Activated naive CD8-positive, alpha-beta T cell treated with anti-CD3 and anti-CD28 coated beads, Interleukin-2, amount 10 ng/mL, durations not matched to agents 7 days and 5 days (primary cell): ENCODE results near the gene HS3ST4. TPM values are rescaled to one million over a fixed set of nuclear protein-coding genes. Genes with fewer than 3 reads are reported as not detected.

Experiments used
- ATAC-seq: fragments of 150-1000 bp; cut with Tn5 transposase; one replicate; pipeline ENCODE4 v1.10.0; 2021; ENCODE audit warnings: low read depth, moderate library complexity
- POLR2A ChIA-PET: fragments of 350-600 bp; sonication (Branson Sonifier 250); formaldehyde crosslinking; loops from one replicate; lab custom pipeline; 2021; ENCODE audit warnings: antibody characterized with exemption; lab: Charles Lee
- DNase-seq: peaks from one replicate; pipeline ENCODE4 v3.0.0; 2021
- H3K27ac Mint-ChIP-seq: one replicate; pipeline ENCODE4 v1.8.0; 2022; ENCODE audit warnings: mild to moderate bottlenecking, mixed read lengths
- H3K27me3 Mint-ChIP-seq: one replicate; pipeline ENCODE4 v1.8.0; 2022; ENCODE audit warnings: mild to moderate bottlenecking, moderate library complexity, mixed read lengths
- H3K36me3 Mint-ChIP-seq: one replicate; pipeline ENCODE4 v1.8.0; 2021; ENCODE audit warnings: mild to moderate bottlenecking, mixed read lengths
- H3K4me1 Mint-ChIP-seq: one replicate; pipeline ENCODE4 v1.8.0; 2021; ENCODE audit warnings: mixed read lengths
- H3K4me3 Mint-ChIP-seq: one replicate; pipeline ENCODE4 v1.8.0; 2022; ENCODE audit warnings: mild to moderate bottlenecking, moderate library complexity, mixed read lengths
- H3K9me3 Mint-ChIP-seq: one replicate; pipeline ENCODE4 v1.8.0; 2021; ENCODE audit warnings: mixed read lengths
- microRNA-seq: library from miRNA; unstranded; fragments of <30 nt; microRNA quantifications from one replicate; pipeline ENCODE4 v1.2.0, GENCODE V29; 2022
- total RNA-seq, 2 experiments: library from RNA; stranded (reverse); gene quantifications; one replicate each; pipeline ENCODE4 v1.2.3, GENCODE V29; 2021

The HS3ST4 gene
- total RNA-seq, 2 experiments from 2014 or later, result not detected

GRCh38 chr16:26158142-26158759, 466.5 kb downstream of the HS3ST4 start:
- Mint-ChIP-seq H3K27ac (no peak overlapping the region), H3K36me3 (no peaks in the 10 kb centered on the region), H3K27me3 (no peaks in the 10 kb centered on the region), H3K9me3 (no peaks in the 10 kb centered on the region), H3K4me1 (no peaks in the 10 kb centered on the region), H3K4me3 (no peak overlapping the region)
- no peak for DNase-seq
- no peak for ATAC-seq
- POLR2A ChIA-PET, result no interaction called here

DNA sequence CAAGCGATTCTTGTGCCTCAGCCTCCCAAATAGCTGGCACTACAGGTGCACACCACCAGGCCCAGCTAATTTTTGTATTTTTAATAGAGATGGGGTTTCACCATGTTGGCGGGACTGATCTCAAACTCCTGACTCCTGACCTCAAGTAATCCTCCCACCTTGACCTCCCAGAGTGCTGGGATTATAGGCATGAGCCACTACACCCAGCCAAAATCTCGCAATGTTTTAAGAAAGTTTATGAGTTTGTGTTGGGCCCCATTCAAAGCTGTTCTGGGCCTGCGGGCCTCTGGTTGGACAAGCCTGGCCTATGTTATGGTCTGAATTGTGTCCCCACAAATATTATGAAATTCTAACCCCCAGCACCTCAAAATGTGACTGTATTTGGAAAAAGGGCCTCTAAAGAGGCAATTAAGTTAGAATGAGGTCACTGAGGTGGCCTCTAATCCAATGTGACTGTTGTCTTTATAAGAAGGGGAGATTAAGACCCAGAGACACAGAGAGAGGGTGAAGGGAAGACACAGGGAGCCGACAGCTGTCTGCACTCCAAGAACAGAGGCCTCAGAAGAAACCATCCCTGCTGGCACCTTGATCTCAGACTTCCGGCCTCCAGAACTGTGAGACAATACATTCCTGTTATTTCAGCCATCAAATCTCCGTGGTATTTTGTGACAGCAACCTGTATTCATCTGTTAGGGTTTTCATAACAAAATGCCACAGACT, 469.9 kb downstream of the HS3ST4 start:
- DNase-seq, result no peak
- Mint-ChIP-seq H3K4me3 (no peak overlapping the region), H3K27ac (no peak overlapping the region), H3K36me3 (no peaks in the 10 kb centered on the region), H3K9me3 (no peaks in the 10 kb centered on the region), H3K27me3 (no peaks in the 10 kb centered on the region), H3K4me1 (no peaks in the 10 kb centered on the region)
- no peak for ATAC-seq
- POLR2A ChIA-PET, result no interaction called here

DNA sequence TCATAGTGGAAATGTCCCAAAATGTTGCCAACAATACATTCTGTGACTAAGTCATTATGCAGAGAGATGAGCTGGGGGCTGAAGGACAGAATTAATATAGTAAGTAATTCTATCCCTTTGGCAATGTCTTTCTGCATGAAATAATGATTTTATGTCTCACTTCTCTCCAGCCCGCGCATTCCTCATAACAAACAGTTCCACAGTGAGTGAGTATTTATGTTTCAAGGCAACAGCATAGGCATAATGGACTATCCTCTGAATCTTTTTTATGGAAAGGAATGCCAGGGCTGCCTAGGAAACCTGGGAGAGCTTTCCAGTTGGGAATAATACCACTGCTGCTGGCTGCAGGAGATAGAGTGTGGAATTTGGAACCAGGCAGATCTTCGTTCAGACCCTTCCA, 477.7 kb downstream of the HS3ST4 start:
- DNase-seq, result no peak
- Mint-ChIP-seq H3K4me1 (no peaks in the 10 kb centered on the region), H3K36me3 (no peaks in the 10 kb centered on the region), H3K27ac (no peak overlapping the region), H3K9me3 (peaks cover 1% of the 10 kb centered on the region), H3K4me3 (no peak overlapping the region), H3K27me3 (peaks cover 3% of the 10 kb centered on the region)
- ATAC-seq, result no peak
- POLR2A ChIA-PET, result no interaction called here

GRCh38 chr16:26175944-26176343, 484.2 kb downstream of the HS3ST4 start:
- DNase-seq (no peak), ATAC-seq (no peak)
- peaks cover 3% of the 10 kb centered on the region for H3K27me3 Mint-ChIP-seq
- H3K4me3 Mint-ChIP-seq, result no peak overlapping the region
- H3K9me3 Mint-ChIP-seq, result peaks cover 2% of the 10 kb centered on the region
- POLR2A ChIA-PET, result no interaction called here
- no peaks in the 10 kb centered on the region for H3K36me3 Mint-ChIP-seq
- H3K4me1 Mint-ChIP-seq, result no peaks in the 10 kb centered on the region
- no peak overlapping the region for H3K27ac Mint-ChIP-seq

- no peaks in the 10 kb centered on the region for H3K4me1 Mint-ChIP-seq
- POLR2A ChIA-PET, result no interaction called here
- H3K4me3 Mint-ChIP-seq, result no peak overlapping the region
- H3K9me3 Mint-ChIP-seq, result peaks cover 2% of the 10 kb centered on the region
- no peak for DNase-seq
- peaks cover 3% of the 10 kb centered on the region for H3K27me3 Mint-ChIP-seq
- ATAC-seq, result no peak
- H3K27ac Mint-ChIP-seq, result no peak overlapping the region
- H3K36me3 Mint-ChIP-seq, result no peaks in the 10 kb centered on the region
These were observed 485.7 kb downstream of the HS3ST4 start for GRCh38 chr16:26177438-26177837.

DNA sequence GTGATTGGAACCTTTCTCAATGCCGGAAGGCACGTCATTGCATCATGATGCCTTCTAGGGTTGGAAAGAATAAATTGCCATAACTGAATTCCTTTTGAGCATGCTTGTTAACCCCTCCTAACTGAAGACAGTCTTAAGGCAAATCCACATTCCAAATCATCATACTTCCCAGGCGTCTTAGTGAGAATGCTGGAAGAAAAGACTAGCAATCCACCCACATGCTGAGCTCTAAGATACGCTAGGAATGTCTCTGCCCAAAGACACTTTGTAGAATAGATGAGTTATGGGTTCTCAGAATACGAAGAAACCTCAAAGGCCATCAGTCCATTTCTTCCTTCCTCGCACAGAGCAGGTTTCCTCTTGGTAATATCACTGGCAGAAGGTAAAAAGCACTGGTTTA, 486.5 kb downstream of the HS3ST4 start:
- Mint-ChIP-seq H3K4me1 (no peaks in the 10 kb centered on the region), H3K4me3 (no peak overlapping the region), H3K36me3 (no peaks in the 10 kb centered on the region), H3K9me3 (peaks cover 2% of the 10 kb centered on the region), H3K27me3 (peaks cover 3% of the 10 kb centered on the region), H3K27ac (no peak overlapping the region)
- no peak for DNase-seq
- no peak for ATAC-seq
- POLR2A ChIA-PET, result no interaction called here

DNA sequence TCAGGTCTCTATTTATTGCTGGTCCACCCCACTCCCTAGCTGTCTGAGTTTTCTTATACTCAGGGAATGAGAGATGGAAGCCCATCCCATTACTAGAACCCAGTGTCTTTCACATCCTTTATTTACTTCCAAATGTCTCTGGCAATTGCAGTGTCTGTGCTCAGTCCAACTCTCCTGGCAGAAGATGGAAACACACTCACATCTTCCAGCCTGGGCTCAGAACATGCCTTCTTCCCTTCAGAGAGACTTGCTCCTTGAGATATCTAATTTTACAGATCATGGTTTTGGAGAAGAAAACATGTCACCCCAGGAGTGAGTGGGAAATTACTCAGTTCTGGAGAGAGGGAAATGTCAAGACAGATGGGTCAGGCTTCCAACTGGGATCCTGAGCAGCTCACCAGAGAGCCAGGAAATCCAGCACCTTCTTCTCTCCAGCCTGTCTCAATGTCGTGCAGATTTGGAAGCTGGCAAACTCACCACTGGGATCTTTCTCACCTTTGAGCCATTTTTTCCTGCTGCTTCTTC, 494.4 kb downstream of the HS3ST4 start:
- no peak overlapping the region for H3K27ac Mint-ChIP-seq

More for the DNA sequence above, 494.4 kb downstream of the HS3ST4 start:
- Mint-ChIP-seq H3K36me3 (no peaks in the 10 kb centered on the region), H3K4me3 (no peak overlapping the region), H3K4me1 (no peaks in the 10 kb centered on the region), H3K9me3 (peaks cover 1% of the 10 kb centered on the region), H3K27me3 (peaks cover 3% of the 10 kb centered on the region)
- DNase-seq (no peak), ATAC-seq (no peak)
- POLR2A ChIA-PET, result no interaction called here

Small RNAs within 50 kb of the gene (microRNA-seq; reads per million reads assigned to microRNA genes)
- gene MIR548W, result not detected
